HG03520 (cell line): Measurements from ENCODE around the gene UNC119.

ENCODE experiments used
- ATAC-seq: cut with Tn5 transposase; IDR thresholded peaks from one replicate; pipeline ENCODE4 v1.9.1; 2021; ENCODE audit warnings: mild to moderate bottlenecking, moderate library complexity; ENCODE audit not compliant: unreplicated experiment

Gene UNC119

GRCh38 chr17:28573521-28573920 lies 21.1 kb upstream of the UNC119 start:
- no peak for ATAC-seq

GRCh38 chr17:28573040-28573380 lies 20.6 kb upstream of the UNC119 start:
- no peak for ATAC-seq

- no peak for ATAC-seq
Measured at GRCh38 chr17:28572259-28573039, 20.0 kb upstream of the UNC119 start.

GRCh38 chr17:28571361-28572122 lies 19.1 kb upstream of the UNC119 start, which contains the start of gene PIGS:
TSS of gene PIGS (minus strand) at chr17:28571524. CDS start at chr17:28571496, 28 bp downstream.
- ATAC-seq: peak; percentile 81

- peak; percentile 19 for ATAC-seq
Measured at GRCh38 chr17:28570716-28571360, 18.4 kb upstream of the UNC119 start.

GRCh38 chr17:28569446-28569845 lies 17.0 kb upstream of the UNC119 start:
- no peak for ATAC-seq

GRCh38 chr17:28567604-28568003 lies 15.2 kb upstream of the UNC119 start:
- no peak for ATAC-seq

GRCh38 chr17:28563475-28563874 lies 11.1 kb upstream of the UNC119 start:
- no peak for ATAC-seq

GRCh38 chr17:28555022-28555421 lies 2.6 kb upstream of the UNC119 start:
- ATAC-seq: no peak

GRCh38 chr17:28554565-28554964 lies 2.1 kb upstream of the UNC119 start:
- ATAC-seq: no peak

GRCh38 chr17:28553000-28553505 lies 629 bp upstream of the UNC119 start:
- ATAC-seq: no peak

- no peak for ATAC-seq
Measured at GRCh38 chr17:28551421-28552175, 826 bp downstream of the UNC119 start.

- ATAC-seq: no peak
Measured at GRCh38 chr17:28550858-28551257, 1.6 kb downstream of the UNC119 start.

GRCh38 chr17:28549236-28550132 lies 2.9 kb downstream of the UNC119 start:
- ATAC-seq: no peak

- no peak for ATAC-seq
Measured at GRCh38 chr17:28548417-28549130, 3.9 kb downstream of the UNC119 start.

GRCh38 chr17:28547623-28548416 lies 4.6 kb downstream of the UNC119 start:
- no peak for ATAC-seq

- ATAC-seq: no peak
Measured at GRCh38 chr17:28547096-28547622, 5.3 kb downstream of the UNC119 start.

GRCh38 chr17:28545787-28546415 lies 6.5 kb downstream of the UNC119 start:
- no peak for ATAC-seq
